HG03571 (cell line): ENCODE measurements around the gene PUS3.

Experiments used
- ATAC-seq: cut with Tn5 transposase; IDR thresholded peaks from one replicate; pipeline ENCODE4 v1.9.1; 2021; ENCODE audit not compliant: unreplicated experiment

The PUS3 gene

GRCh38 chr11:125941619-125942611 lies 38.9 kb upstream of the PUS3 start:
- no peak for ATAC-seq

GRCh38 chr11:125941267-125941618 lies 38.2 kb upstream of the PUS3 start:
- no peak for ATAC-seq

- ATAC-seq, result no peak
These were observed 37.1 kb upstream of the PUS3 start for GRCh38 chr11:125940145-125940544.

GRCh38 chr11:125939081-125939521 lies 36.1 kb upstream of the PUS3 start:
- no peak for ATAC-seq

GRCh38 chr11:125938418-125938817 lies 35.4 kb upstream of the PUS3 start:
- ATAC-seq, result no peak

- ATAC-seq, result no peak
These were observed 32.7 kb upstream of the PUS3 start for GRCh38 chr11:125935618-125936199.

GRCh38 chr11:125935056-125935455 lies 32.0 kb upstream of the PUS3 start:
- ATAC-seq, result no peak

GRCh38 chr11:125934473-125934872 lies 31.5 kb upstream of the PUS3 start:
- no peak for ATAC-seq

- ATAC-seq, result no peak
These were observed 30.2 kb upstream of the PUS3 start for GRCh38 chr11:125933030-125933813.

- no peak for ATAC-seq
These were observed 29.3 kb upstream of the PUS3 start for GRCh38 chr11:125932301-125932700.

- no peak for ATAC-seq
These were observed 28.7 kb upstream of the PUS3 start for GRCh38 chr11:125931668-125932067.

GRCh38 chr11:125931116-125931515 lies 28.1 kb upstream of the PUS3 start:
- no peak for ATAC-seq

GRCh38 chr11:125930076-125930450 lies 27.1 kb upstream of the PUS3 start:
- no peak for ATAC-seq

- ATAC-seq, result no peak
These were observed 26.6 kb upstream of the PUS3 start for GRCh38 chr11:125929445-125930075.

- ATAC-seq, result no peak
These were observed 23.7 kb upstream of the PUS3 start for GRCh38 chr11:125926682-125927081.

GRCh38 chr11:125925804-125926203 lies 22.8 kb upstream of the PUS3 start:
- ATAC-seq, result no peak

- no peak for ATAC-seq
These were observed 22.3 kb upstream of the PUS3 start for GRCh38 chr11:125925247-125925740.

- ATAC-seq, result no peak
These were observed 21.5 kb upstream of the PUS3 start for GRCh38 chr11:125924384-125925007.

- no peak for ATAC-seq
These were observed 20.6 kb upstream of the PUS3 start for GRCh38 chr11:125923633-125924032.

GRCh38 chr11:125923012-125923579 lies 20.1 kb upstream of the PUS3 start:
- ATAC-seq, result no peak
